Tibial artery (tissue), 4 donors: ENCODE measurements around the gene TRIM63.

Experiments used
- DNase-seq, 2 donors: peaks; one replicate each; pipeline ENCODE4 v3.0.0-alpha.2; 2019
- H3K27ac ChIP-seq, 2 donors: fragments of 200-600 bp; sonication (generic) in 1 of 2; 1 replicate in 1 of 2; 2 replicates in 1 of 2; pipeline ENCODE4 v1.5.1; 2018 to 2019; ENCODE audit warnings: mild to moderate bottlenecking in 1 of 2
- H3K27me3 ChIP-seq, 2 donors: fragments of 200-600 bp; sonication (generic) in 1 of 2; one replicate each; pipeline versions ENCODE4 v1.5.1 to v1.6.0; 2016 to 2019
- H3K36me3 ChIP-seq, 3 donors: fragments of 200-600 bp; sonication (generic) in 2 of 3; one replicate each; pipeline ENCODE4 v1.5.1; 2016 to 2019; ENCODE audit warnings: mild to moderate bottlenecking in 2 of 3
- H3K4me1 ChIP-seq, 4 donors: fragments of 200-600 bp; sonication (generic) in 2 of 4; 1 replicate in 3 of 4; 2 replicates in 1 of 4; pipeline ENCODE4 v1.5.1; 2016 to 2019
- H3K4me3 ChIP-seq, 2 donors: fragments of 200-600 bp; sonication (generic) in 1 of 2; 1 replicate in 1 of 2; 2 replicates in 1 of 2; pipeline ENCODE4 v1.5.1; 2018 to 2019; ENCODE audit warnings: mild to moderate bottlenecking in 2 of 2
- H3K9me3 ChIP-seq, 3 donors: fragments of 200-600 bp; sonication (generic) in 1 of 3; one replicate each; pipeline ENCODE4 v1.5.1; 2016 to 2019
- CTCF ChIP-seq, 2 experiments: fragments of 200-600 bp in 1 of 2; fragments of 450-650 bp in 1 of 2; IDR thresholded peaks; one replicate each; pipeline ENCODE4 v1.5.1; 2017 to 2019; ENCODE audit warnings: antibody characterized with exemption in 2 of 2, mild to moderate bottlenecking in 1 of 2, moderate library complexity in 1 of 2
- intact Hi-C: fragments of 100-400 bp; cut with DNase I; formaldehyde crosslinking; loops from one replicate; pipeline ENCODE4 v1.15.0; 2023; ENCODE audit warnings: low total_unique reads

Gene TRIM63

GRCh38 chr1:26027716-26028489, 39.5 kb downstream of the TRIM63 start:
- H3K27me3 ChIP-seq, result peaks cover 0 to 2% of the 10 kb centered on the region in 2 donors
- no peak overlapping the region for H3K4me3 ChIP-seq
- no peaks in the 10 kb centered on the region for H3K9me3 ChIP-seq
- no peak overlapping the region for H3K27ac ChIP-seq
- H3K36me3 ChIP-seq, result no peaks in the 10 kb centered on the region
- TF ChIP-seq CTCF (IDR thresholded peaks at IDR 0.05), result no peak
- no peak for DNase-seq
- intact Hi-C loops, result no loop called here
- peaks cover 0 to under 1% (median 0%) of the 10 kb centered on the region in 4 donors for H3K4me1 ChIP-seq

GRCh38 chr1:26025517-26025916, 41.9 kb downstream of the TRIM63 start:
- H3K4me3 ChIP-seq, result no peak overlapping the region
- H3K36me3 ChIP-seq, result no peaks in the 10 kb centered on the region
- DNase-seq, result no peak

GRCh38 chr1:26025060-26025459, 42.4 kb downstream of the TRIM63 start:
- Histone ChIP-seq H3K4me1 (peaks cover 0 to 27% (median 14%) of the 10 kb centered on the region in 4 donors), H3K9me3 (no peaks in the 10 kb centered on the region), H3K27me3 (no peaks in the 10 kb centered on the region), H3K27ac (no peak overlapping the region), H3K4me3 (no peak overlapping the region), H3K36me3 (no peaks in the 10 kb centered on the region)
- DNase-seq, result no peak
- TF ChIP-seq CTCF (IDR thresholded peaks at IDR 0.05), result no peak
- intact Hi-C loops, result no loop called here

More at GRCh38 chr1:26025517-26025916, 41.9 kb downstream of the TRIM63 start:
- Histone ChIP-seq H3K9me3 (no peaks in the 10 kb centered on the region), H3K27ac (no peak overlapping the region), H3K27me3 (no peaks in the 10 kb centered on the region), H3K4me1 (peaks cover 0 to 24% (median 14%) of the 10 kb centered on the region in 4 donors)
- intact Hi-C loops, result no loop called here
- no peak for TF ChIP-seq CTCF (IDR thresholded peaks at IDR 0.05)

- Histone ChIP-seq H3K9me3 (no peaks in the 10 kb centered on the region), H3K4me1 (peaks cover 0 to 31% (median 14%) of the 10 kb centered on the region in 4 donors), H3K4me3 (no peak overlapping the region), H3K36me3 (no peaks in the 10 kb centered on the region), H3K27me3 (no peaks in the 10 kb centered on the region), H3K27ac (no peak overlapping the region)
- TF ChIP-seq CTCF (IDR thresholded peaks at IDR 0.05), result no peak
- intact Hi-C loops, result no loop called here
- no peak for DNase-seq
These were observed 43.6 kb downstream of the TRIM63 start for GRCh38 chr1:26023826-26024225.

GRCh38 chr1:26023009-26023408, 44.4 kb downstream of the TRIM63 start:
- Histone ChIP-seq H3K36me3 (no peaks in the 10 kb centered on the region), H3K9me3 (no peaks in the 10 kb centered on the region), H3K4me1 (peaks cover 0 to 31% (median 14%) of the 10 kb centered on the region in 4 donors), H3K27ac (no peak overlapping the region), H3K27me3 (no peaks in the 10 kb centered on the region), H3K4me3 (no peak overlapping the region)
- intact Hi-C loops, result no loop called here
- no peak for TF ChIP-seq CTCF (IDR thresholded peaks at IDR 0.05)
- no peak for DNase-seq
